Measurements from ENCODE around the gene TLL1.

The TLL1 gene

DNA sequence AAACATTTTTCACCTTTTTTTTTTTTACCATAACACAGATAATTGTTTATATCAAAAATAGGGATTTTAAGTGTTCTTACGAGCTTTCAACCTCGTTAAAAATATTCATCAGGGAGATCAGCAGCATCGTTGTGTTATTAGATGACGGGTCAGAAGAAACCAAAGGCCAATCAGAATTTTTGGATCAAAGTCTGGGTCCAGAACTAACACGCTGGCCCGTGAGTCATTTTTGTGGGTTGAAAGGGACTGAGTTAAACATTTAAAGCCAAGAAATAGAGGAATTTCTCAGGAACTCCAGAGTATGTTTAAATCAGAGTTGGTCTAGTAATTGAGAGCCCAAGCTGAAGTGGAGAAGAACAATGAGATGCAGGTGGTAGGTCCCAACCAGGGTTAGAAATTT lies 170.8 kb downstream of the TLL1 start:
- TF ChIP-seq, protein P1, sequence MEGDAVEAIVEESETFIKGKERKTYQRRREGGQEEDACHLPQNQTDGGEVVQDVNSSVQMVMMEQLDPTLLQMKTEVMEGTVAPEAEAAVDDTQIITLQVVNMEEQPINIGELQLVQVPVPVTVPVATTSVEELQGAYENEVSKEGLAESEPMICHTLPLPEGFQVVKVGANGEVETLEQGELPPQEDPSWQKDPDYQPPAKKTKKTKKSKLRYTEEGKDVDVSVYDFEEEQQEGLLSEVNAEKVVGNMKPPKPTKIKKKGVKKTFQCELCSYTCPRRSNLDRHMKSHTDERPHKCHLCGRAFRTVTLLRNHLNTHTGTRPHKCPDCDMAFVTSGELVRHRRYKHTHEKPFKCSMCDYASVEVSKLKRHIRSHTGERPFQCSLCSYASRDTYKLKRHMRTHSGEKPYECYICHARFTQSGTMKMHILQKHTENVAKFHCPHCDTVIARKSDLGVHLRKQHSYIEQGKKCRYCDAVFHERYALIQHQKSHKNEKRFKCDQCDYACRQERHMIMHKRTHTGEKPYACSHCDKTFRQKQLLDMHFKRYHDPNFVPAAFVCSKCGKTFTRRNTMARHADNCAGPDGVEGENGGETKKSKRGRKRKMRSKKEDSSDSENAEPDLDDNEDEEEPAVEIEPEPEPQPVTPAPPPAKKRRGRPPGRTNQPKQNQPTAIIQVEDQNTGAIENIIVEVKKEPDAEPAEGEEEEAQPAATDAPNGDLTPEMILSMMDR (conservative IDR thresholded peaks at IDR 0.05; ENCODE audit: control insufficient read depth, insufficient read depth, low read depth, low read length), result no peak
- no peak for DNase-seq (ENCODE audit: low read depth)
- H3K4me3 ChIP-seq (ENCODE audit: control insufficient read depth, low read depth, low read length), result no peak overlapping the region

- DNase-seq (ENCODE audit: low read depth), result no peak
- TF ChIP-seq, protein P1 (conservative IDR thresholded peaks at IDR 0.05; ENCODE audit: control insufficient read depth, insufficient read depth, low read depth, low read length), result no peak
- no peak overlapping the region for H3K4me3 ChIP-seq (ENCODE audit: control insufficient read depth, low read depth, low read length)
Observed at GRCh38 chr4:166044871-166045270, 171.8 kb downstream of the TLL1 start.

DNA sequence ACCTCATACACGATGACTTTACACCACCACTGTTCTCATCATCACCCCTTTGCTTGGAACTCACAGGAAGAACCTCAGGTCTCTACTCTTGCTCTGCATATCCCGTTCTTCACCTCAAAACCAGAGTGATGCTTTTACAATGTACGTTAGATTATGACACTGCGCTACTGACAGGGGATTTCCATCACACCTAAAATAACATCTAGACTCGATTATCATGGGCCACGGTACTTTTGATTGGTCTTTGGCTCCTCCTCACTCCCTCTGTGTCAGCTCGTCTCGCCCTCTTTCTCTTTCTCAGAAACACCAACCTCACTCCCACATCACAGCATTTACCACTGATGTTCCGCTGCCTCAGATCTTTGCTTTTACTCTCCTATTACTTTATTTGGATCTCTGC lies 172.4 kb downstream of the TLL1 start:
- no peak overlapping the region for H3K4me3 ChIP-seq (ENCODE audit: control insufficient read depth, low read depth, low read length)
- TF ChIP-seq, protein P1 (conservative IDR thresholded peaks at IDR 0.05; ENCODE audit: control insufficient read depth, insufficient read depth, low read depth, low read length), result no peak
- DNase-seq (ENCODE audit: low read depth), result no peak

- TF ChIP-seq, protein P1 (conservative IDR thresholded peaks at IDR 0.05; ENCODE audit: control insufficient read depth, insufficient read depth, low read depth, low read length), result no peak
- DNase-seq (ENCODE audit: low read depth), result no peak
- no peak overlapping the region for H3K4me3 ChIP-seq (ENCODE audit: control insufficient read depth, low read depth, low read length)
Observed at GRCh38 chr4:166049036-166049435, 176.0 kb downstream of the TLL1 start.

GRCh38 chr4:166064721-166065120 lies 191.7 kb downstream of the TLL1 start:
- TF ChIP-seq, protein P1 (conservative IDR thresholded peaks at IDR 0.05; ENCODE audit: control insufficient read depth, insufficient read depth, low read depth, low read length), result no peak

GRCh38 chr4:166065324-166065723 lies 192.3 kb downstream of the TLL1 start:
- H3K4me3 ChIP-seq (ENCODE audit: control insufficient read depth, low read depth, low read length), result no peak overlapping the region
- no peak for DNase-seq (ENCODE audit: low read depth)

More at GRCh38 chr4:166064721-166065120, 191.7 kb downstream of the TLL1 start:
- no peak for DNase-seq (ENCODE audit: low read depth)
- no peak overlapping the region for H3K4me3 ChIP-seq (ENCODE audit: control insufficient read depth, low read depth, low read length)

More at GRCh38 chr4:166065324-166065723, 192.3 kb downstream of the TLL1 start:
- TF ChIP-seq, protein P1 (conservative IDR thresholded peaks at IDR 0.05; ENCODE audit: control insufficient read depth, insufficient read depth, low read depth, low read length), result no peak

Measured in fibroblast of mammary gland (primary cell).